Measurements from ENCODE around the gene ZBTB47.

DNA sequence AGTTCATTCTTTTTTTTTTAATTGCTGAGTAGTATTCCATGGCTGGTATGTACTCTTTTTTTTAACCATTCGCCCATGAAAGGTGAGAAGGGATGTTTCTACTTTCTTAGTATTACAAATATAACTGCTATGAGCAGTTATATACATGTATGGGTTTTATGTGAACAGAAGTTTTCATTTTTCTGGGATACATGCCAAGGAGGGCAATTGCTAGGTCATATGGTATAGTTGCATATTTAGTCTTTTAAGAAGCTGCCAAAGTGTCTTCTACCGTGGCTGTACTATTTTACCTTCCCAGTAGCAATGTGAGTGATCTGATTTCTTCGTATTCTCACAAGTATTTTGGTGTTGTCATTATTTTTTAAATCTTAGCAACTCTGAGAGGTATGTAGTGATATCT, 20.6 kb downstream of the ZBTB47 start:
- TF ChIP-seq, protein P1, sequence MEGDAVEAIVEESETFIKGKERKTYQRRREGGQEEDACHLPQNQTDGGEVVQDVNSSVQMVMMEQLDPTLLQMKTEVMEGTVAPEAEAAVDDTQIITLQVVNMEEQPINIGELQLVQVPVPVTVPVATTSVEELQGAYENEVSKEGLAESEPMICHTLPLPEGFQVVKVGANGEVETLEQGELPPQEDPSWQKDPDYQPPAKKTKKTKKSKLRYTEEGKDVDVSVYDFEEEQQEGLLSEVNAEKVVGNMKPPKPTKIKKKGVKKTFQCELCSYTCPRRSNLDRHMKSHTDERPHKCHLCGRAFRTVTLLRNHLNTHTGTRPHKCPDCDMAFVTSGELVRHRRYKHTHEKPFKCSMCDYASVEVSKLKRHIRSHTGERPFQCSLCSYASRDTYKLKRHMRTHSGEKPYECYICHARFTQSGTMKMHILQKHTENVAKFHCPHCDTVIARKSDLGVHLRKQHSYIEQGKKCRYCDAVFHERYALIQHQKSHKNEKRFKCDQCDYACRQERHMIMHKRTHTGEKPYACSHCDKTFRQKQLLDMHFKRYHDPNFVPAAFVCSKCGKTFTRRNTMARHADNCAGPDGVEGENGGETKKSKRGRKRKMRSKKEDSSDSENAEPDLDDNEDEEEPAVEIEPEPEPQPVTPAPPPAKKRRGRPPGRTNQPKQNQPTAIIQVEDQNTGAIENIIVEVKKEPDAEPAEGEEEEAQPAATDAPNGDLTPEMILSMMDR (IDR thresholded peaks at IDR 0.05), result no peak
- TF ChIP-seq EP300 (IDR thresholded peaks at IDR 0.05), result no peak

Data from stomach (tissue), 4 donors.